ENCODE data around the gene SNX25. TPM values are rescaled to one million over a fixed set of nuclear protein-coding genes. Genes with fewer than 3 reads are reported as not detected.
A peak's percentile ranks its signal among the peaks of the same experiment; 100 is the strongest.
"Not testable (repeated sequence)": the region's sequence is repeated elsewhere in the genome, so short reads cannot be mapped to it uniquely, and the experiment has no call there.

SNX25 gene
- total RNA-seq, 1 donor from 2014 or later: 24.1 TPM

- H3K27ac Mint-ChIP-seq: no peak overlapping the region
- DNase-seq (ENCODE audit: low spot score): no peak
- peaks cover 11% of the 10 kb centered on the region for H3K36me3 Mint-ChIP-seq (ENCODE audit: low read depth)
- H3K9me3 Mint-ChIP-seq: no peaks in the 10 kb centered on the region
- no peaks in the 10 kb centered on the region for H3K27me3 Mint-ChIP-seq (ENCODE audit: low read depth)
- intact Hi-C loops (cut with micrococcal nuclease): no loop called here
- peaks cover 23% of the 10 kb centered on the region for H3K4me1 Mint-ChIP-seq (ENCODE audit: low read depth)
- H3K4me3 Mint-ChIP-seq (ENCODE audit: low read depth): no peak overlapping the region
These were observed 33.5 kb downstream of the SNX25 start for GRCh38 chr4:185242749-185243533.

GRCh38 chr4:185243879-185244278, 34.5 kb downstream of the SNX25 start:
- Mint-ChIP-seq H3K9me3 (no peaks in the 10 kb centered on the region), H3K36me3 (ENCODE audit: low read depth) (peaks cover 10% of the 10 kb centered on the region), H3K4me3 (ENCODE audit: low read depth) (no peak overlapping the region), H3K4me1 (ENCODE audit: low read depth) (peaks cover 15% of the 10 kb centered on the region), H3K27ac (no peak overlapping the region), H3K27me3 (ENCODE audit: low read depth) (no peaks in the 10 kb centered on the region)
- DNase-seq (ENCODE audit: low spot score): no peak
- intact Hi-C loops (cut with micrococcal nuclease): no loop called here

- no peaks in the 10 kb centered on the region for H3K27me3 Mint-ChIP-seq (ENCODE audit: low read depth)
- intact Hi-C loops (cut with micrococcal nuclease): no loop called here
- no peaks in the 10 kb centered on the region for H3K9me3 Mint-ChIP-seq
- peaks cover 14% of the 10 kb centered on the region for H3K36me3 Mint-ChIP-seq (ENCODE audit: low read depth)
- H3K27ac Mint-ChIP-seq: no peak overlapping the region
- peaks cover 15% of the 10 kb centered on the region for H3K4me1 Mint-ChIP-seq (ENCODE audit: low read depth)
- DNase-seq (ENCODE audit: low spot score): no peak
- H3K4me3 Mint-ChIP-seq (ENCODE audit: low read depth): no peak overlapping the region
These were observed 35.4 kb downstream of the SNX25 start for GRCh38 chr4:185244763-185245162.

GRCh38 chr4:185246453-185246852, 37.1 kb downstream of the SNX25 start:
- no peaks in the 10 kb centered on the region for H3K27me3 Mint-ChIP-seq (ENCODE audit: low read depth)
- DNase-seq (ENCODE audit: low spot score): no peak
- no peaks in the 10 kb centered on the region for H3K9me3 Mint-ChIP-seq
- peaks cover 24% of the 10 kb centered on the region for H3K36me3 Mint-ChIP-seq (ENCODE audit: low read depth)
- H3K27ac Mint-ChIP-seq: no peak overlapping the region
- peaks cover 21% of the 10 kb centered on the region for H3K4me1 Mint-ChIP-seq (ENCODE audit: low read depth)
- H3K4me3 Mint-ChIP-seq (ENCODE audit: low read depth): no peak overlapping the region
- intact Hi-C loops (cut with micrococcal nuclease): no loop called here

- peak overlapping the region; percentile 7 for H3K27ac Mint-ChIP-seq
- no peaks in the 10 kb centered on the region for H3K9me3 Mint-ChIP-seq
- H3K4me3 Mint-ChIP-seq (ENCODE audit: low read depth): no peak overlapping the region
- peaks cover 26% of the 10 kb centered on the region for H3K36me3 Mint-ChIP-seq (ENCODE audit: low read depth)
- DNase-seq (ENCODE audit: low spot score): no peak
- H3K4me1 Mint-ChIP-seq (ENCODE audit: low read depth): peaks cover 25% of the 10 kb centered on the region
- H3K27me3 Mint-ChIP-seq (ENCODE audit: low read depth): no peaks in the 10 kb centered on the region
- intact Hi-C loops (cut with micrococcal nuclease): loop anchor here (1.0 kb wide), 1 partner anchor 9 kb away; no protein-coding TSS in a partner anchor
These were observed 37.8 kb downstream of the SNX25 start for GRCh38 chr4:185247151-185247550.

- intact Hi-C loops (cut with micrococcal nuclease): no loop called here
- H3K9me3 Mint-ChIP-seq: no peaks in the 10 kb centered on the region
- H3K27ac Mint-ChIP-seq: no peak overlapping the region
- H3K4me1 Mint-ChIP-seq (ENCODE audit: low read depth): peaks cover 25% of the 10 kb centered on the region
- no peak for DNase-seq (ENCODE audit: low spot score)
- no peak overlapping the region for H3K4me3 Mint-ChIP-seq (ENCODE audit: low read depth)
- peaks cover 26% of the 10 kb centered on the region for H3K36me3 Mint-ChIP-seq (ENCODE audit: low read depth)
- H3K27me3 Mint-ChIP-seq (ENCODE audit: low read depth): no peaks in the 10 kb centered on the region
These were observed 39.1 kb downstream of the SNX25 start for GRCh38 chr4:185248393-185249039.

- DNase-seq (ENCODE audit: low spot score): no peak
- no peaks in the 10 kb centered on the region for H3K9me3 Mint-ChIP-seq
- H3K27me3 Mint-ChIP-seq (ENCODE audit: low read depth): no peaks in the 10 kb centered on the region
- intact Hi-C loops (cut with micrococcal nuclease): no loop called here
- peaks cover 27% of the 10 kb centered on the region for H3K4me1 Mint-ChIP-seq (ENCODE audit: low read depth)
- no peak overlapping the region for H3K4me3 Mint-ChIP-seq (ENCODE audit: low read depth)
- H3K27ac Mint-ChIP-seq: no peak overlapping the region
- peaks cover 26% of the 10 kb centered on the region for H3K36me3 Mint-ChIP-seq (ENCODE audit: low read depth)
These were observed 39.7 kb downstream of the SNX25 start for GRCh38 chr4:185249105-185249504.

- intact Hi-C loops (cut with micrococcal nuclease): loop anchor here (5.0 to 10.0 kb wide), 2 partner anchors 42 to 90 kb away; no protein-coding TSS in a partner anchor
- no peaks in the 10 kb centered on the region for H3K9me3 Mint-ChIP-seq
- no peaks in the 10 kb centered on the region for H3K27me3 Mint-ChIP-seq (ENCODE audit: low read depth)
- DNase-seq (ENCODE audit: low spot score): no peak
- H3K4me3 Mint-ChIP-seq (ENCODE audit: low read depth): no peak overlapping the region
- H3K4me1 Mint-ChIP-seq (ENCODE audit: low read depth): peaks cover 33% of the 10 kb centered on the region
- H3K27ac Mint-ChIP-seq: peak overlapping the region; percentile 1
- H3K36me3 Mint-ChIP-seq (ENCODE audit: low read depth): peaks cover 25% of the 10 kb centered on the region
These were observed 45.0 kb downstream of the SNX25 start for GRCh38 chr4:185254434-185254833.

- peaks cover 31% of the 10 kb centered on the region for H3K4me1 Mint-ChIP-seq (ENCODE audit: low read depth)
- H3K27ac Mint-ChIP-seq: no peak overlapping the region
- no peak overlapping the region for H3K4me3 Mint-ChIP-seq (ENCODE audit: low read depth)
- peaks cover 20% of the 10 kb centered on the region for H3K36me3 Mint-ChIP-seq (ENCODE audit: low read depth)
- H3K9me3 Mint-ChIP-seq: no peaks in the 10 kb centered on the region
- DNase-seq (ENCODE audit: low spot score): no peak
- no peaks in the 10 kb centered on the region for H3K27me3 Mint-ChIP-seq (ENCODE audit: low read depth)
- intact Hi-C loops (cut with micrococcal nuclease): loop anchor here (10.0 kb wide), 1 partner anchor 89 kb away; no protein-coding TSS in a partner anchor
These were observed 46.5 kb downstream of the SNX25 start for GRCh38 chr4:185255868-185256267.

- Mint-ChIP-seq H3K4me1 (ENCODE audit: low read depth) (peaks cover 27% of the 10 kb centered on the region), H3K36me3 (ENCODE audit: low read depth) (peaks cover 18% of the 10 kb centered on the region), H3K27ac (no peak overlapping the region), H3K4me3 (ENCODE audit: low read depth) (no peak overlapping the region), H3K27me3 (ENCODE audit: low read depth) (no peaks in the 10 kb centered on the region), H3K9me3 (no peaks in the 10 kb centered on the region)
- DNase-seq (ENCODE audit: low spot score): no peak
- intact Hi-C loops (cut with micrococcal nuclease): loop anchor here (10.0 kb wide), 1 partner anchor 88 kb away; no protein-coding TSS in a partner anchor
These were observed 47.0 kb downstream of the SNX25 start for GRCh38 chr4:185256446-185256845.

- Mint-ChIP-seq H3K4me3 (ENCODE audit: low read depth) (no peak overlapping the region), H3K27me3 (ENCODE audit: low read depth) (no peaks in the 10 kb centered on the region), H3K36me3 (ENCODE audit: low read depth) (peaks cover 18% of the 10 kb centered on the region), H3K4me1 (ENCODE audit: low read depth) (peaks cover 22% of the 10 kb centered on the region), H3K27ac (no peak overlapping the region), H3K9me3 (no peaks in the 10 kb centered on the region)
- intact Hi-C loops (cut with micrococcal nuclease): loop anchor here (10.0 kb wide), 1 partner anchor 88 kb away; no protein-coding TSS in a partner anchor
- DNase-seq (ENCODE audit: low spot score): no peak
These were observed 47.7 kb downstream of the SNX25 start for GRCh38 chr4:185257086-185257485.

GRCh38 chr4:185257694-185258093, 48.3 kb downstream of the SNX25 start:
- Mint-ChIP-seq H3K9me3 (no peaks in the 10 kb centered on the region), H3K4me3 (ENCODE audit: low read depth) (no peak overlapping the region), H3K36me3 (ENCODE audit: low read depth) (peaks cover 18% of the 10 kb centered on the region), H3K27ac (no peak overlapping the region), H3K27me3 (ENCODE audit: low read depth) (no peaks in the 10 kb centered on the region), H3K4me1 (ENCODE audit: low read depth) (peaks cover 27% of the 10 kb centered on the region)
- intact Hi-C loops (cut with micrococcal nuclease): loop anchor here (10.0 kb wide), 1 partner anchor 87 kb away; no protein-coding TSS in a partner anchor
- no peak for DNase-seq (ENCODE audit: low spot score)

GRCh38 chr4:185258741-185259140, 49.3 kb downstream of the SNX25 start:
- not testable (repeated sequence) for H3K27me3 Mint-ChIP-seq (ENCODE audit: low read depth); H3K27ac Mint-ChIP-seq; H3K4me3 Mint-ChIP-seq (ENCODE audit: low read depth); H3K9me3 Mint-ChIP-seq; DNase-seq (ENCODE audit: low spot score)
- Mint-ChIP-seq H3K36me3 (ENCODE audit: low read depth) (peaks cover 21% of the 10 kb centered on the region), H3K4me1 (ENCODE audit: low read depth) (peaks cover 32% of the 10 kb centered on the region)
- intact Hi-C loops (cut with micrococcal nuclease): loop anchor here (10.0 kb wide), 1 partner anchor 86 kb away; no protein-coding TSS in a partner anchor
